ENCODE measurements around the gene LDLRAD4. TPM values are rescaled to one million over a fixed set of nuclear protein-coding genes. Genes with fewer than 3 reads are reported as not detected.

LDLRAD4 gene
- polyA plus RNA-seq, 4 donors, result 10.5 to 11.6 (median 11.5) TPM

- DNase-seq (ENCODE audit: low read depth in 4 of 4, low spot score in 3 of 4), result no peak
Observed at GRCh38 chr18:13226533-13227144, 8.1 kb downstream of the LDLRAD4 start.

GRCh38 chr18:13227910-13228309, 9.3 kb downstream of the LDLRAD4 start:
- DNase-seq (ENCODE audit: low read depth in 4 of 4, low spot score in 3 of 4), result no peak

- no peak for DNase-seq (ENCODE audit: low read depth in 4 of 4, low spot score in 3 of 4)
Observed at GRCh38 chr18:13229001-13229671, 10.6 kb downstream of the LDLRAD4 start.

GRCh38 chr18:13231151-13231550, 12.6 kb downstream of the LDLRAD4 start:
- no peak for DNase-seq (ENCODE audit: low read depth in 4 of 4, low spot score in 3 of 4)

DNA sequence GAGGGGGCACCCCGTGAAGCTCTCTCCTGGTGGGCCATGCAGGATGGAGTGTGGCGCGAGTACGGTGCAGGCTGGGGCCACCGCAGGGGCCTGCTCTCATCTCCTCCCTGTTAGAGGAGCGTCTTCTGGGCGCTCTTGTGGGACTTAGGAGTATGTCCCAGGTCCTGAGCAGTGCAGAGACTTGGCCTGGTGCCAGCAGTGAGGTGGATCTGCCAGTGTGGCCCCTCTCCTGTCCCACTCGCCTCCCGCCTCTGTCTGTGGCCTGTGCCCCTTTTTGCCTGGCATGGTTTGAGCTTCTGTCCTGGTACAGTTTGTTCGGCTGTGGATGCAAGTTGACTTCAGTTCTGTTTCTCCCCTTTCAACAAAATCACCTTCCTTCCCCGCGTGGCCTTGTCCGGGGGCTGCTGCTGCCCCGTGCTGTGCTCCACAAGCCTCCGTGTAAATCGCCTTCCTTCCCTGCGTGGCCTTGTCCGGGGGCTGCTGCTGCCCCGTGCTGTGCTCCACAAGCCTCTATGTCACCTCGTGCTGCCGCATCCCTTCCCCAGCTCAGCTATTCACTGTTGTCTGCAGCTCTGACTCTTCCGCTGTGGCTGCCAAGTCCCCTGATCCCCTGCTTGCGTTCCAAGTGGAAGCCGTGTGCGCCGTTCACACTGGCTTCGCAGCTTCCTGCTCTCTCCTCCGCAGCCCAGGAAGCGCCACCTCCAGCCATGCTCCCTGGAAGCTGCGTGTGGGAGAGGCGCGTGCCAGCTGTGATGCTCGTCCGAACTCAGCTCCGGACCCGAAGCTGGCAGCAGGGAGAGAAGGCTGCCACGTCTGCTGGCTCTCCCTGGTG, 13.7 kb downstream of the LDLRAD4 start:
- DNase-seq (ENCODE audit: low read depth in 4 of 4, low spot score in 3 of 4), result no peak

- no peak for DNase-seq (ENCODE audit: low read depth in 4 of 4, low spot score in 3 of 4)
Observed at GRCh38 chr18:13232971-13233786, 14.6 kb downstream of the LDLRAD4 start.

- no peak for DNase-seq (ENCODE audit: low read depth in 4 of 4, low spot score in 3 of 4)
Observed at GRCh38 chr18:13233787-13234783, 15.5 kb downstream of the LDLRAD4 start.

DNA sequence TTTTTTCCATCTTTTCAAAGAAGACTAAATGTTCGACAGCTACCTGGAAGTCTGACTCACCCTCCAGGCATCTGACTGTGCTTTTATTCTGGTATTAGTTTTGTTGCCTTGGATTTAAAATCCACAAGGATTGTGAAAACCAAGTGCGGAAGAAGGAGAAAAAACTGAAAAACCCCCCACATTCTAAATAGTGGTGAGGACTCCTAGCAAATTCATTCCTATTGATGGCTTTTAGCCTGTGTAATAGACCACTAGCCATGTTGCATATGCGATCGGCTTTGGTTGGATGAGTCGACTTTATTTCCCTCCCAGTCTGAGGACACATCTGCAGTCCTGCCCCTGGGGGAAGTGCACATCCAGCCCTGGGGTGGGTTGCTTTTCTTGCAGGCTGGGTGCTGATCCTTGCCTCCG, 16.9 kb downstream of the LDLRAD4 start:
- no peak for DNase-seq (ENCODE audit: low read depth in 4 of 4, low spot score in 3 of 4)

- DNase-seq (ENCODE audit: low read depth in 4 of 4, low spot score in 3 of 4), result no peak
Observed at GRCh38 chr18:13235981-13236380, 17.4 kb downstream of the LDLRAD4 start.

- DNase-seq (ENCODE audit: low read depth in 4 of 4, low spot score in 3 of 4), result no peak
Observed at GRCh38 chr18:13236411-13236810, 17.9 kb downstream of the LDLRAD4 start.

GRCh38 chr18:13237073-13237472, 18.5 kb downstream of the LDLRAD4 start:
- DNase-seq (ENCODE audit: low read depth in 4 of 4, low spot score in 3 of 4), result no peak

GRCh38 chr18:13237641-13238040, 19.1 kb downstream of the LDLRAD4 start:
- no peak for DNase-seq (ENCODE audit: low read depth in 4 of 4, low spot score in 3 of 4)

DNA sequence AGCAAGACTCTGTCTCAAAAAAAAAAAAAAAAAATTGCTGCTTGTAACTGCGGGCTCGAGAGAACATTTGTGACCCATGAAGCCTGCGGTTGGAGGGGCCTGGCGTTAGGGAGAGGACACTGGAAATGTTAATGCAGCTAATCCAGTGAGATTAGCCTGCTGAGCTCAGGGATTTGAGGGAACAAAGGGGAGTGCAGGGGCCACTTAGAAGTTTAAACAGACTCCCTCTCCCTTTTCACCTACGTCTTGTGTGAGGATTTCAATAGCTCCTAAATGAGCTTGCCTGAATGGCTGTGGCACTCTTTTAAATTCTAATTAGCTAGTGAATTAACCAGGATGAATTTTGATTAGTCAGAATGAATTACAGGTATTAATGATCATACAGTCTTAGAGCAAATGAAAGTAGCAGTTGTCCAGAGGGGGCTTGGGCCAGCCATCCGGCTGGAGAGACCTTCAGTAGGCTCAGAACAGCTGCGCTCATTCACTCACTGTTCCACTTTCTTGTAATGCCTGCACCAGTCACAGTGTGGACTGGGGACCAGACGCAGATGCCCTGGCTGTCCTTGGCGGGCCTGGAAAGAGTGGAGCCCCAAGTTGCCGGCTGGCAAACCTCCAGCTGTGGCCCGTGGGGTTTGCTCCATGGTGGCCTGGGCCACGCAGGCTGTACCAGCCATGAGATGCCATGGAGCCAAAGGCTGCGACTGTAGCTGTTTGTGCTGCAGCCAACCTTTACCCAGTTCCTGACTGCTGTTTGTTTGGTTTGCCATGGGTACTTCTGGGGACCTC, 20.8 kb downstream of the LDLRAD4 start:
- no peak for DNase-seq (ENCODE audit: low read depth in 4 of 4, low spot score in 3 of 4)

- no peak for DNase-seq (ENCODE audit: low read depth in 4 of 4, low spot score in 3 of 4)
Observed at GRCh38 chr18:13240060-13240725, 21.6 kb downstream of the LDLRAD4 start.

DNA sequence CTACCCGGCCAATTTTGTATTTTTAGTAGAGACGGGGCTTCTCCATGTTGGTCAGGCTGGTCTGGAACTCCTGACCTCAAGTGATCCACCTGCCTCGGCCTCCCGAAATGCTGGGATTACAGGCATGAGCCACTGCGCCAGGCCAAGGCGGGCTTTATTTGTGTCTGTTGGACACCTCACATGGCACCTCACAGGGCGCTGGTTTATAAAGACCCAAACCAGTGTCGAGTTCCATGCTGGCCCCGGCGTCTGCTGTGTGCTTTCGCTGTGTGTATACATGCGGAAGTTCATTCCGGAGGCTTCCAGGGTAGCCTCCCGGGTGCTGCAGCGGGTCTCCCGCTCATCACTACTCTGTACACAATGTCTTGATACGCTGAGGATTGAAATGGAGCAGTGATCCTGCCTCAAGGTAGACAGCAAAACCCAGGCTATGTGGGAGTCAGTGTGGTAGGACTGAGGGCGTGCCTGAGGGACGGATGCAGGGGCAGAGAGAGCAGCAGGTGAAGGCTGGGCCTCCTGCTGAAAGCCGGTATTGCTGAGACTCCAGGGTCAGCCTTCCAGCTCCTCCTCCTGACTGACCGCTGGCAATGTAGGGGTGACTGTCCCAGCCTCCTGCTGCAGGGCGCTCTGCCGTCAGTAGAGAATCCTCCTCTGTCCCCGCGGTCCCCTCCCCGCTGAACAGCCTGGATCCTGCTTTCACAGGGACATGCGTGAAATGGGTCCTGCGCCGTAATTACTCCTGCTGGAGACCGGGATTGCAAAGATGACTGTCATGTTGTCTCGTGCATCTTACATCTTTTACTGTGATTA, 22.7 kb downstream of the LDLRAD4 start:
- DNase-seq (ENCODE audit: low read depth in 4 of 4, low spot score in 3 of 4), result no peak

GRCh38 chr18:13241893-13242175, 23.3 kb downstream of the LDLRAD4 start:
- DNase-seq (ENCODE audit: low read depth in 4 of 4, low spot score in 3 of 4), result no peak

GRCh38 chr18:13242797-13243196, 24.2 kb downstream of the LDLRAD4 start:
- no peak for DNase-seq (ENCODE audit: low read depth in 4 of 4, low spot score in 3 of 4)

GRCh38 chr18:13243363-13243762, 24.8 kb downstream of the LDLRAD4 start:
- DNase-seq (ENCODE audit: low read depth in 4 of 4, low spot score in 3 of 4), result no peak

All from right renal pelvis (tissue), 4 donors.